AG09309 (cell line): ENCODE results near the gene PDE8B.

Source experiments
- DNase-seq: peaks from one replicate; pipeline ENCODE4 v3.0.0-alpha.2; 2010; ENCODE audit warnings: low read depth
- H3K4me3 ChIP-seq: 2 replicates; pipeline ENCODE4 v1.5.1; 2011; ENCODE audit warnings: mild to moderate bottlenecking, low read depth, low read length, moderate library complexity; ENCODE audit not compliant: control insufficient read depth
- TF ChIP-seq, protein P1 (sequence below): IDR thresholded peaks from 2 replicates; pipeline ENCODE4 v1.5.1; 2011; ENCODE audit warnings: mild to moderate bottlenecking, low read depth, low read length, inconsistent platforms; ENCODE audit not compliant: insufficient read depth, control insufficient read depth; ENCODE audit errors: missing control alignments

PDE8B gene

DNA sequence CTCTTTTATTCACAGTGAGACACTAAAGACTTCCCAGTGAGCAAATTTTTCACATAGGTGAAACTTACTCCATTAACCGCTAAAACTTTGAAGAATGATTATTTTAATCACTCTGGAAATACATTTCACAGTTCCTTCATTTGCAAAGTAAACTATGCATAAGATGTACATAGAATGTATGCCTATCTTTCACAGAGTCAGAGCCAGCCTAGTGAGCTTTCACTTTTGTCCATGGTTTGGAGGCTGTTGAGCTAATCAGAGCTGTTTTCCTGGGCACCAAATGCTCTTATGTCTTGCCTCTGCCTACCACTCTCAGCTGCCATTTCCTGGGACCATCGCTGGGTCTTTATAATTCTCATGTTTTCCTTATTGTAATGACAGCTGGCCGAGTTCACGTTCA, 67.3 kb downstream of the PDE8B start:
- TF ChIP-seq, protein P1, sequence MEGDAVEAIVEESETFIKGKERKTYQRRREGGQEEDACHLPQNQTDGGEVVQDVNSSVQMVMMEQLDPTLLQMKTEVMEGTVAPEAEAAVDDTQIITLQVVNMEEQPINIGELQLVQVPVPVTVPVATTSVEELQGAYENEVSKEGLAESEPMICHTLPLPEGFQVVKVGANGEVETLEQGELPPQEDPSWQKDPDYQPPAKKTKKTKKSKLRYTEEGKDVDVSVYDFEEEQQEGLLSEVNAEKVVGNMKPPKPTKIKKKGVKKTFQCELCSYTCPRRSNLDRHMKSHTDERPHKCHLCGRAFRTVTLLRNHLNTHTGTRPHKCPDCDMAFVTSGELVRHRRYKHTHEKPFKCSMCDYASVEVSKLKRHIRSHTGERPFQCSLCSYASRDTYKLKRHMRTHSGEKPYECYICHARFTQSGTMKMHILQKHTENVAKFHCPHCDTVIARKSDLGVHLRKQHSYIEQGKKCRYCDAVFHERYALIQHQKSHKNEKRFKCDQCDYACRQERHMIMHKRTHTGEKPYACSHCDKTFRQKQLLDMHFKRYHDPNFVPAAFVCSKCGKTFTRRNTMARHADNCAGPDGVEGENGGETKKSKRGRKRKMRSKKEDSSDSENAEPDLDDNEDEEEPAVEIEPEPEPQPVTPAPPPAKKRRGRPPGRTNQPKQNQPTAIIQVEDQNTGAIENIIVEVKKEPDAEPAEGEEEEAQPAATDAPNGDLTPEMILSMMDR = no peak
- H3K4me3 ChIP-seq = no peak overlapping the region
- no peak for DNase-seq

DNA sequence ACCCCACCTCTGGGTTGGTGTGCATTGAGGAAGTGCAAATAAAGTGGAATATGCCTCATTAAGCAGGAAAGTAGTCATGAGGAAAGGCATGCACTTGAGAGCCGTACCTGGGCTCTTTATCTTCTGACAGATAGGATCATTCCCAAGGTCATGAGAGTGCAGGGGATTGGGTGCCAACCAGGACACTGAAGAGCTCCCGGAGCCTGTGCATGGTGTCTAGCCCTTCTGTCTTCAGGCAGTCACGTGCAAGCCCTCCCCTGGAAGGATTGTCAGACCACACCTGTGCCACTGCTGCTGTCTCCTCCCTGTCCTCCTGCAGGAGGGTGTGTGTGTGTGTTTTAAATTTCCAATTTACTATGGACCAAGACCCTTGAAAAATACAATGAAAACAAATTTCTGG, 69.6 kb downstream of the PDE8B start:
- TF ChIP-seq, protein P1 = no peak
- no peak for DNase-seq
- no peak overlapping the region for H3K4me3 ChIP-seq

DNA sequence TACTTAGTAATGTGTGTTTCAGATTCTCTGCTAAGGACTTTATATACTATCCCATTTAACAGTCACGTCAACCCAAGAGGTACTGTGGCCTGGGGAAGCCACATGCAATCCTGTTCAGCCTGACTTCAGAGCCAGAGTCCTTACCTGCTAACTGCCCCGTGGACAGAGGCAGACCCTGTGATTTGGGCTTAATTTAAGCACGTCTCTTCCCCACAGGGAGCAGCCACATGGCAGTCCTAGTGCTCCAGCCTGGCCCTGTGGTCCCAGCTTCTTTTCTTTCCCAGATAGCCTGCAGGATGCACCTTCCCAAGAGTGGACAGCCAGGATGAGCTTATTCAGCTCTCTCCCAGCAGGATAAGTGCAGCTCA, 71.5 kb downstream of the PDE8B start:
- H3K4me3 ChIP-seq = no peak overlapping the region
- TF ChIP-seq, protein P1 = no peak
- DNase-seq = no peak

DNA sequence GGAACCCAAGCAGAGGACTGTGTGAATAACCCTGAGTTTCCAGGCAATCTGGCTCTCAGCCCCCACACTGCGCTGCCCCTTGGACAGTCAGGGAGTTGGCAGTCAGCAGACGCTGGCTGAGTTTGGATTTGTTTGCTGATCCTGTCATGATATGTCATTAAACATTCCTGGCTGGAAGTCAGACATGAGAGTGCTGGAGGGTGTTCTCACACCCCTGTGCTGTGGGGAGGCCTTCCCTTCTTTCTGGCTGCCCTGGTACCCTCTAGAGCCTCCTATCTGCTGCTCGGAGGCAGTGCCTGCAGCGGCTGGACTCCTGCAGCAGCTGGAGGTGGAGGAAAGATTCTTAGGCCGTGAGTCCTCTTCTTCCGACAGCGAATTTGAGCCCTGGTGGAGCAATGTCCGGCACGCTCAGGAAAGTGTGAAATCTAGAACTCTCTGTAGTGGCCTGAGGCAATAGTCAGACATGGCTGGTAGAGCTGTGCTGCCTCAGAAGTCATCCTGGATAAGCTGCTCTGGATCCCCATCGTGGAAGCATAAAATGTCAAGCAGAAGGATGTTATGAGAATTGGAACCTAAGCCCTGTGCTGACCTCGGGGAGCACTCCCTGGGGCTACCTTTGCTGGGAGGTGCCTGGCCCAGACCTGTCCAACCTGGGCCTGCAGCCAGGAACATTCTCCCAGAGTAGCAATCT, 72.0 kb downstream of the PDE8B start:
- TF ChIP-seq, protein P1 = peak; percentile 68
- no peak overlapping the region for H3K4me3 ChIP-seq
- peak; percentile 71 for DNase-seq

DNA sequence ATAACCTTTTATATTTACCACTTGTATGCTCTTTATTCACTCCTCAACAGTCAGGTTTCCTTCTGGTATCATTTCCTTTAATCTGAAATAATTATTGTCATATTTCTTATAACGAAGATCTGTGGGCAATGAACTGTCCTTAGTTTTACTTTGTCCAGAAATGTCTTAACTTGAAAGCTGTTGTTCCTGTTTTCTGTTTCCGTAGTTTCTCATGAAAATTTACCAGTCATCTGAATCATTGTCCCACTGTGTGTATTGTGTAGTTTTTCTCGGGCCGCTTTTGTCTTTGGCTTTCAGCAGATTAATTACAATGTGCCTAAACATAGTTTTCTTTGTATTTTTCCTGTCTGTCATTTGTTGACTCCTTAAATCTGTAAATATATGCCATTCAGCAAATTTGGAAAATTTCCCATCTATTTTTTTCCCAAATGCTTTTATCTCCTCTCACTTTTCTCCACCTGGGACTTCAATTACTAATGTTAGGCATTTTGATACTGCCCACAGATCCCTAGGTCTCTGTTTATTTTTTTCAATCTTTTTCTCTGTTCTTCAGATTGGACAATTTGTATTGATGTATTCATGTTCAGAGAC, 74.9 kb downstream of the PDE8B start:
- DNase-seq = no peak
- H3K4me3 ChIP-seq = no peak overlapping the region
- TF ChIP-seq, protein P1 = no peak

DNA sequence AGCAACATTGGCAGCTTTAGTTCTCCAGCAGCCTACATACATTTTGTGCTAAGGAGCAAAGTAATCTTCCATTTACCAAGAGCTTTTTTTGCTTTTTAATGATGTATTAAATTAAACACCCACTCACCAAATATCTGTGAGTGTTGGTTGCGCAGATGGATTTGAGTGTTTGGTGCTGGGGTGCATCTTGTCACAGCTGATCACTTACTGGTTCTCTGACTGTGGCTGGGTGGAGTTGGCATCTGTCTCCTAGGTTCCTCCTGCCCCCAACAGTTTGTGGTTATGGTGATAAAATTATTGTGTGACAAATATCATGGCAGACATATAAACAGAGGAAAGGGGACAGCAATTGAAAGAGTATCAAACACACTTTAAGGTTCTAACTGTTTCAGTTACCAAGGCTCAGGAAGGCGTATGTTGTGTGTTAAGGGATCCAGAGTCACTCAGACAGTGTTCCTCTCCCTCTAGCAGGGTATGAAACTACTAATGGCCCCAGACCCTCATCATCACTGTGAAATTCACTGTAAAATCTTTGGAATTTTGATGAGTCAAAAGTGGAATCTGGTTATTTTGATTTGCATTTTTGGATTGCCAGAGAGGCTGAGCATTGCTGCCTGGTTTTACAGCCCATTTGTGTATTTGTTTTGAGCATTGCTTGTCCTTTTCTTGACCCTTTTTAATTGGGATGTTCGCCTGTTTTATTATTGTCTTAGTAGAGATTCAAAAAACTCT, 81.7 kb downstream of the PDE8B start:
- peak; percentile 46 for DNase-seq
- TF ChIP-seq, protein P1 = no peak
- H3K4me3 ChIP-seq = no peak overlapping the region
